Left renal cortex interstitium (tissue), 4 donors: ENCODE data around the gene SMIM45. TPM values are rescaled to one million over a fixed set of nuclear protein-coding genes. Genes with fewer than 3 reads are reported as not detected.
A peak's percentile ranks its signal among the peaks of the same experiment; 100 is the strongest.

ENCODE experiments used
- DNase-seq, 4 donors: peaks; one replicate each; pipeline ENCODE4 v3.0.0-alpha.2; 2013; ENCODE audit warnings: low read depth in 4 of 4, low spot score in 2 of 4, missing footprints in 1 of 4
- polyA plus RNA-seq, 4 donors: library from polyadenylated mRNA; unstranded; fragments of 120-200 nt; gene quantifications; one replicate each; pipeline ENCODE4 v1.2.1, GENCODE V29; 2013; ENCODE audit not compliant: insufficient read length in 4 of 4

SMIM45 gene

GRCh38 chr22:41995211-41995610 lies 43.3 kb downstream of the SMIM45 start:
- no peak for DNase-seq

- no peak for DNase-seq
Measured at GRCh38 chr22:41996826-41997225, 44.9 kb downstream of the SMIM45 start.

- DNase-seq = peak in 3 of 4 donors; percentile 58 to 66 (median 59)
Measured at GRCh38 chr22:41998361-41999261, 46.7 kb downstream of the SMIM45 start, which contains the start of gene WBP2NL. WBP2NL (plus strand) TSS chr22:41998788; CDS start chr22:41998819, 31 bp downstream.

- no peak for DNase-seq
Measured at GRCh38 chr22:42000466-42000865, 48.5 kb downstream of the SMIM45 start.

GRCh38 chr22:42001121-42001520 lies 49.2 kb downstream of the SMIM45 start:
- DNase-seq = no peak

GRCh38 chr22:42001706-42002105 lies 49.8 kb downstream of the SMIM45 start:
- DNase-seq = no peak

DNA sequence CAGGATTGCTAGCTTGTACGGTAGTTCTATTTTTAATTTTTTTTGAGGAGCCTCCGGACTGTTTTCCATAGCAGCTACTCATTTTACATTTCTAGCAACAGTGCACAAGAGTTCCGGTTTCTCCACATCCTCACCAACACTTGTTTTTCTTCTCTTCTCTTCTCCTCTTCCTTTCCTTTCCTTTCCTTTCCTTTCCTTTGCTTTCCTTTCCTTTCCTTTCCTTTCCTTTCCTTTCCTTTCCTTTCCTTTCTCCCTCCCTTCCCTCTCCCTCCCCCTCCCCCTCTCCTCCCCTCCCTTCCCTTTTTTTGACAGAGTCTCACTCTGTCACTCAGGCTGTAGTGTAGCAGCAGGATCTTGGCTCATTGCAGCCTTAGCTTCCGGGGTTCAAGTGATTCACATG lies 56.0 kb downstream of the SMIM45 start:
- no peak for DNase-seq

Other genes starting within 250 kb of the SMIM45 start
- 10 to 100 TPM in 2 of 4 donors, 1 to 10 TPM in 2; 7.8 to 10.8 (median 9.8) TPM for gene CCDC134, start 151.5 kb upstream of the SMIM45 start, polyA plus RNA-seq
- gene SREBF2, start 119.0 kb upstream of the SMIM45 start, polyA plus RNA-seq = 100 to 1,000 TPM in 1 of 4 donors, 10 to 100 TPM in 3; 86.4 to 106 (median 92.7) TPM
- 1 to 10 TPM in 2 of 4 donors, under 1 TPM in 2; 0.28 to 1.9 (median 0.93) TPM for gene SHISA8, start 37.1 kb upstream of the SMIM45 start, polyA plus RNA-seq
- gene TNFRSF13C, start 25.3 kb upstream of the SMIM45 start, polyA plus RNA-seq = 1 to 10 TPM in 3 of 4 donors, under 1 TPM in 1; 0.82 to 3.9 (median 2.6) TPM
- 10 to 100 TPM; 11.0 to 21.0 (median 16.9) TPM for gene CENPM, start 5.0 kb upstream of the SMIM45 start, polyA plus RNA-seq
- 1 to 10 TPM; 6.1 to 7.8 (median 7.1) TPM for gene SEPTIN3, start 17.3 kb downstream of the SMIM45 start, polyA plus RNA-seq
- 1 to 10 TPM; 3.2 to 8.0 (median 5.3) TPM for gene WBP2NL, start 46.6 kb downstream of the SMIM45 start, polyA plus RNA-seq
- 10 to 100 TPM; 24.9 to 32.5 (median 27.8) TPM for gene NAGA, start 118.7 kb downstream of the SMIM45 start, polyA plus RNA-seq
- gene PHETA2, start 122.1 kb downstream of the SMIM45 start, polyA plus RNA-seq = 10 to 100 TPM in 3 of 4 donors, 1 to 10 TPM in 1; 9.4 to 14.7 (median 11.4) TPM
- 100 to 1,000 TPM in 3 of 4 donors, 10 to 100 TPM in 1; 85.4 to 115 (median 110) TPM for gene SMDT1, start 127.5 kb downstream of the SMIM45 start, polyA plus RNA-seq
- 100 to 1,000 TPM in 3 of 4 donors, 10 to 100 TPM in 1; 97.2 to 122 (median 115) TPM for gene NDUFA6, start 138.6 kb downstream of the SMIM45 start, polyA plus RNA-seq
- gene CYP2D6, start 178.7 kb downstream of the SMIM45 start, polyA plus RNA-seq = 10 to 100 TPM in 1 of 4 donors, 1 to 10 TPM in 3; 1.8 to 14.8 (median 4.6) TPM